GM13976 (cell line): Measurements from ENCODE around the gene MRRF.
"Not testable (repeated sequence)": the region's sequence is repeated elsewhere in the genome, so short reads cannot be mapped to it uniquely, and the experiment has no call there.

Experiments
- DNase-seq: peaks from one replicate; pipeline ENCODE4 v3.0.0; 2012; ENCODE audit warnings: low spot score
- in situ Hi-C: fragments of 300-500 bp; cut with MboI; formaldehyde crosslinking; loops from one replicate; pipeline ENCODE4 v1.12.0; 2022; ENCODE audit warnings: low sequenced_read_pairs, mixed read lengths, inconsistent platforms; ENCODE audit not compliant: unreplicated experiment
- TF ChIP-seq, protein P1 (sequence below): IDR thresholded peaks from 2 replicates; pipeline ENCODE4 v1.5.1; 2012; ENCODE audit warnings: borderline replicate concordance, mild to moderate bottlenecking; ENCODE audit not compliant: insufficient read depth; ENCODE audit errors: extremely low read depth, missing control alignments, control extremely low read depth

The MRRF gene

DNA sequence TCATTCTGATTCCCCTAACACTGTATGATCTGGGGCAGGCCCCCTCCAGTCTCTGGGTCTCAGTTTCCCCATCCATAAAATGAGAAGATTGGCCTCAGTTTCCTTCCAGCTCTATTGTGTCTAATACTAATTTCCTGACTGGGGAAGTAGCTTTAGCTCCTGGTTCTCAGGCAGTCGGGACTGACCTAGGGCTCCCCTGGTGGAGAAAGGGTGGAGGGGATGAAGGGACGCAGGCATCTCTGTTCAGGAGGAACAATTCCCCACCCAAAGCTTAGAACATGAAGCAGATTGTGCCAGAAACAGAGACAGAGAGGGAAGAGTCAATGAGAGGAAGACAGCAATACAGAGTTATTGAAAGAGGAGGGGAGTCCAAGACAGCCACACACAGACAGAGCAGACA is 91.9 kb downstream of the MRRF start:
- DNase-seq: no peak
- in situ Hi-C loops: loop anchor here (10.0 kb wide), 1 partner anchor 262 kb away; the partner anchor contains the start of gene TTLL11
- TF ChIP-seq, protein P1, sequence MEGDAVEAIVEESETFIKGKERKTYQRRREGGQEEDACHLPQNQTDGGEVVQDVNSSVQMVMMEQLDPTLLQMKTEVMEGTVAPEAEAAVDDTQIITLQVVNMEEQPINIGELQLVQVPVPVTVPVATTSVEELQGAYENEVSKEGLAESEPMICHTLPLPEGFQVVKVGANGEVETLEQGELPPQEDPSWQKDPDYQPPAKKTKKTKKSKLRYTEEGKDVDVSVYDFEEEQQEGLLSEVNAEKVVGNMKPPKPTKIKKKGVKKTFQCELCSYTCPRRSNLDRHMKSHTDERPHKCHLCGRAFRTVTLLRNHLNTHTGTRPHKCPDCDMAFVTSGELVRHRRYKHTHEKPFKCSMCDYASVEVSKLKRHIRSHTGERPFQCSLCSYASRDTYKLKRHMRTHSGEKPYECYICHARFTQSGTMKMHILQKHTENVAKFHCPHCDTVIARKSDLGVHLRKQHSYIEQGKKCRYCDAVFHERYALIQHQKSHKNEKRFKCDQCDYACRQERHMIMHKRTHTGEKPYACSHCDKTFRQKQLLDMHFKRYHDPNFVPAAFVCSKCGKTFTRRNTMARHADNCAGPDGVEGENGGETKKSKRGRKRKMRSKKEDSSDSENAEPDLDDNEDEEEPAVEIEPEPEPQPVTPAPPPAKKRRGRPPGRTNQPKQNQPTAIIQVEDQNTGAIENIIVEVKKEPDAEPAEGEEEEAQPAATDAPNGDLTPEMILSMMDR: no peak

DNA sequence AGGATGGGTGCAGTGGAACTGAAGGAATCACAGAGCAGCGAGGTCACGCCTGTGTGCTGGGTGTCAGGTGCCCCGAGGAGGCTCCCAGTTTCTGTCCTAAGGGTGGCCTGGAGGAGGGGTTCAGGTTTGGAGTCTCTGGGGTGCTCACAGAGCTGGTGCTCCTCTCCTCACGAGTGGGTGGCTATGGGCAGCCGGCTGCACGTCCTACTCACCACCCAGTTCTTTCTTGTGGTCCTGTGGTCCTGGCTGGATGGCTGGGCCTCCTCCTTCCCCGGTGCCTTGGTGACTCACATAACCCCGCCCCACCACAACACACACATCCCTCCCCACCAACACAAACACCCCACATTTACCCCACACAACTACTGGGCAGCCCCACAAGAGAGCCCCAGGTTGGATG is 96.2 kb downstream of the MRRF start:
- DNase-seq: no peak
- in situ Hi-C loops: no loop called here
- TF ChIP-seq, protein P1: no peak

DNA sequence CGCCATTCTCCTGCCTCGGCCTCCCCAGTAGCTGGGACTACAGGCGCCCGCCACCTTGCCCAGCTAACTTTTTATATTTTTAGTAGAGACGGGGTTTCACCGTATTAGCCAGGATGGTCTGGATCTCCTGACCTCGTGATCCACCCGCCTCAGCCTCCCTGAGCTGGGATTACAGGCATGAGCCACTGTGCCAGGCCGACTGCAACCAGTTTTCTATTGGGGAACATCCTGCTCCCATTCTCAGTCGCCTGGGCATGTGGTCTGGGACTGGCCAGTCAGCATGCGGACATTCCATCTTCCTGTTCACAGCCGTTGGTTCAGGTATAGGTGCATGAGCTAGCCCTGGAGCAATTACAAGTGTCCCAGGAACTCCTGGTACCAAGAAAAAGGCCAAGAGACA is 98.4 kb downstream of the MRRF start:
- in situ Hi-C loops, DNase-seq: not testable (repeated sequence)

DNA sequence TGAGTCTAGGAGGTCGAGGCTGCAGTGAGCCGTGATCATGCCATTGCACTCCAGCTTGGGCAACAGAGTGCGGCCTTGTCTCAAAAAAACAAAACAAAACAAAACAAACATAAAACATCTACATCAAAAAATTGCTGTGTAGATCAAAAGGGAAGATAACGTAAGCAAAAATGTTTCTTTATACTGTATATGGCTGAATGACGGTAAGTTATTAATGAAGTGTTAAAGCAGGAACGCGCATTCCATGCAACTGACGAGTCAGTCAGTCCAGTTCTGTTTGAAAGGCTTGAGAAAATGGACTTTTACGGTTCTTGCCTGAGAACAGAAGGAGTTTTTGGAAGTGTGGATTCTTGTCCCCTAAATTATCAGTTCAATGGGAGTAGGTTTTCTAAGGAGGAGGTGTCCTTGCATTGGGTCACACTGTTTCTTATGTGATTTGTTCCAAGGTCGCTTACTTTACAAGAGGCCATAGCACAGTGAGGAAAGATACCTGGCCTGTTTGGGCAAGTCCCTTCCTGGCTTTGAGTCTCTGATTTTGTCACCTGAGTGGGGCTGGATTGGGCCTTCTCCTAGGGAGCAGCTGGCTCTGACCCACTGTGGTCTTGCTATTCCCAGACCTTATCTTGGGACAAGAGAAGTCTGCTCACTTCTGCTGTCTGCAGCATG is 99.6 kb downstream of the MRRF start:
- no peak for DNase-seq
- in situ Hi-C loops: no loop called here
- TF ChIP-seq, protein P1: no peak

DNA sequence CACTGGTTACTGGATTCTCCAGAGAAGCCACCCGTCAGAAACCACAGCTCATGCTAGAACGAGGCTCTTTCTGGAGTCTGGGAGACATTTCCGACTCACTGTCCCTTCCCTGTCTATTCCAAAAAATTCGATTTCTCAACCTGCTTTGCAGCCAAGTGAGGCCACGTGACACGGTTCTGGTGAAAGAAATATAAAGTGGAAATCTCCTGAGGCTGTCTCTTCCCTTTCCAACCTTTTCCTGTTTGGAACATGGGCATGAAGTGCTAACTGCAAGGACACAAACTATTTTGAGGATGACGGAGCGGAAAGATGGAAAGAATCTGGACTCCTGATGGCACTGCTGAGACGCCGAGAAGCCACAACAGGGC is 100.1 kb downstream of the MRRF start:
- in situ Hi-C loops: no loop called here
- TF ChIP-seq, protein P1: no peak
- no peak for DNase-seq

DNA sequence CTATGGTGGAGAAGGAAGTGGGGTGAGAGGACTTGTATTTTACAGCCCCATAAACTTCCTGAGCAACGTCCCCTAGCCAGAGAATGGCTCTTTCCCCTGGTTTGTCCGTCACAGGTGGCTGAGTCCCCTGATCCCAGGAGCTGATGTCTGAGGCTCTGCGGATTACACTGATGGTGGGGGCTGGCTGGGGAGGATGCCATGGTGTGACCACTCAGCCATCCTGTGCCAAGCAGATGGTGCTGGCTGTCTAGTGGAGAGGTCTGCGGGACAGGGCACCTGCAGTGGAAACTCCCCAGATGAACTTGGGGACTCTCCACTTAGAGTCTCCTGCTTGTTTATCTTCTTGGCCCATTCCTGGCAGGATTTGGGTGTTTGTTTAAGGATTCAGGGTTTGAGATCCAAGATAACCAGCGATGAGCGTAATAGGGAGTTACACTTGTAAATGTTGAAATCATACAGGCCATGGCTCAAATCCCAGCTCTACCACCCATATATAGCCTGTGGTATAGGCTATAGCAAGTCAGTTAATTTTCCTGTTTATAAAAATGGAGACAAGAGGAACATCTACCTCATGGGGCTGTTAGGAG is 101.5 kb downstream of the MRRF start:
- in situ Hi-C loops: no loop called here

DNA sequence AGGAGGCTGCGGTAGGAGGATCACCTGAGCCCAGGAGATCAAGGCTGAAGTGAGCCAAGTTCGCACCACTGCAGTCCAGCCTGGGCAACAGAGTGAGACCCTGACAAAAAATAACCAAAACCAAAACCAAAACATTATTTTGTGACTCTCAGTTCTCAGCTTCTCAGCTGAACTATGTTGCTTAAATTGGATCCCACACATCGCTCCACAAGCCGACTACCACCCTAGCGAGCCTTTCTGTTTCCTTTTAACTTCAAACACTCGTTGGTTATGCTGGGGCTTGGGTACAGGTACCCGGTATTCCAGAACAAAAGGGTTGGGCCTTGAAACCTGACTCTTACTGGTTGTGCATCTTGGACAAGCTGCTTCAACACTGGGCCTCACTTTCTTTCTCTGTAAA is 102.4 kb downstream of the MRRF start:
- no peak for DNase-seq
- in situ Hi-C loops: no loop called here
- TF ChIP-seq, protein P1: no peak

More for the DNA sequence above, 101.5 kb downstream of the MRRF start:
- TF ChIP-seq, protein P1: no peak
- no peak for DNase-seq
